Kidney (tissue), 14 donors: Measurements from ENCODE around the gene ITGA2B. TPM values are rescaled to one million over a fixed set of nuclear protein-coding genes. Genes with fewer than 3 reads are reported as not detected.

Experiments used
- DNase-seq, 5 donors: peaks; one replicate each; pipeline ENCODE4 v3.0.0-alpha.2; 2013 to 2020
- FAIRE-seq: peaks from 2 replicates; lab custom pipeline; 2012; peaks lifted over from hg19 to GRCh38; lab: Jason Lieb, UNC
- H3K27ac ChIP-seq, 2 donors: one replicate each; pipeline ENCODE4 v1.7.0; 2013; ENCODE audit warnings: low read depth in 2 of 2, low read length in 2 of 2, inconsistent platforms in 1 of 2
- H3K27me3 ChIP-seq: one replicate; pipeline ENCODE4 v1.7.1; 2013; ENCODE audit warnings: low read length, inconsistent platforms; ENCODE audit not compliant: control insufficient read depth, insufficient read depth
- H3K36me3 ChIP-seq, 3 donors: one replicate each; pipeline versions ENCODE4 v1.7.0 to v1.7.1; 2013; ENCODE audit warnings: low read length in 3 of 3, control low read depth in 1 of 3, inconsistent platforms in 1 of 3; ENCODE audit not compliant: insufficient read depth in 3 of 3, control insufficient read depth in 2 of 3
- H3K4me1 ChIP-seq, 3 donors: one replicate each; pipeline versions ENCODE4 v1.7.0 to v1.7.1; 2013; ENCODE audit warnings: low read length in 3 of 3, inconsistent platforms in 1 of 3, low read depth in 1 of 3; ENCODE audit not compliant: control insufficient read depth in 2 of 3, insufficient read depth in 2 of 3
- H3K4me3 ChIP-seq, 3 donors: one replicate each; pipeline versions ENCODE4 v1.7.0 to v1.8.1; 2013; ENCODE audit warnings: low read length in 3 of 3, control low read depth in 1 of 3, inconsistent platforms in 1 of 3
- H3K9ac ChIP-seq, 3 donors: one replicate each; pipeline versions ENCODE4 v1.7.0 to v1.7.1; 2013; ENCODE audit warnings: low read length in 3 of 3, control low read depth in 1 of 3, inconsistent platforms in 1 of 3
- H3K9me3 ChIP-seq, 3 donors: one replicate each; pipeline versions ENCODE4 v1.7.0 to v1.7.1; 2013; ENCODE audit warnings: low read length in 3 of 3, control low read depth in 1 of 3, inconsistent platforms in 1 of 3; ENCODE audit not compliant: control insufficient read depth in 2 of 3, insufficient read depth in 1 of 3
- CTCF ChIP-seq: IDR thresholded peaks from 3 replicates; pipeline ENCODE4 v1.5.1; 2012; ENCODE audit warnings: mild to moderate bottlenecking, moderate library complexity, borderline replicate concordance; ENCODE audit not compliant: insufficient read depth; ENCODE audit errors: extremely low read depth
- intact Hi-C: fragments of 100-400 bp; cut with DNase I; formaldehyde crosslinking; loops from one replicate; pipeline ENCODE4 v1.11.1; 2022
- polyA plus RNA-seq: library from polyadenylated mRNA; stranded (reverse); fragments of 350-450 nt; fragmentation: Illumina TruSeq; extraction: RNeasy Lipid Tissue Mini Kit (QIAGEN cat#74804); gene quantifications from one replicate; pipeline ENCODE4 v1.2.3, GENCODE V29; 2014; ENCODE audit warnings: low read depth, low replicate concordance; ENCODE audit not compliant: insufficient read depth
- total RNA-seq: library from RNA; stranded (reverse); fragmentation: NEBNext Ultra II Directional; extraction: Animal tissue kit (Norgen Biotek cat#: 25700); gene quantifications from one replicate; pipeline ENCODE4 v1.2.1, GENCODE V29; 2021
- donor health status: control.
- donor health status: control.
- donor health status: control.
- donor health status: control.
- donor health status: control.
- donor health status: DM: yes; HTN: yes; CAD: no.
- donor health status: Normal renal cell carcinoma (clear cell type).

ITGA2B gene
- total and polyA plus RNA-seq, 2 donors from 2014 or later, result 0.67 to 1.7 TPM

- no peaks in the 10 kb centered on the region for H3K27me3 ChIP-seq
- H3K27ac ChIP-seq, result no peak overlapping the region
- no peak overlapping the region for H3K9ac ChIP-seq
- FAIRE-seq (no peak), DNase-seq (peak in 1 of 5 donors; percentile 58)
- no peaks in the 10 kb centered on the region for H3K36me3 ChIP-seq
- H3K4me3 ChIP-seq, result no peak overlapping the region
- peaks cover 0 to 4% (median 0%) of the 10 kb centered on the region in 3 donors for H3K4me1 ChIP-seq
- intact Hi-C loops, result no loop called here
- no peak for TF ChIP-seq CTCF
- H3K9me3 ChIP-seq, result no peaks in the 10 kb centered on the region
Observed at GRCh38 chr17:44376779-44377178, 12.7 kb downstream of the ITGA2B start.

- FAIRE-seq (no peak), DNase-seq (peak; percentile 39 to 88 (median 53))
- no peak for TF ChIP-seq CTCF
- Histone ChIP-seq H3K4me1 (peaks cover 0 to 4% (median 0%) of the 10 kb centered on the region in 3 donors), H3K36me3 (no peaks in the 10 kb centered on the region), H3K4me3 (no peak overlapping the region), H3K9ac (no peak overlapping the region), H3K27ac (no peak overlapping the region), H3K9me3 (no peaks in the 10 kb centered on the region), H3K27me3 (no peaks in the 10 kb centered on the region)
- intact Hi-C loops, result no loop called here
Observed at GRCh38 chr17:44376124-44376523, 13.3 kb downstream of the ITGA2B start.

- peak in 3 of 5 donors; percentile 23 to 70 (median 62) for DNase-seq
- Histone ChIP-seq H3K27me3 (no peaks in the 10 kb centered on the region), H3K27ac (no peak overlapping the region), H3K4me1 (peaks cover 0 to 4% (median 0%) of the 10 kb centered on the region in 3 donors), H3K9me3 (no peaks in the 10 kb centered on the region), H3K4me3 (no peak overlapping the region), H3K36me3 (no peaks in the 10 kb centered on the region), H3K9ac (no peak overlapping the region)
- intact Hi-C loops, result no loop called here
- TF ChIP-seq CTCF, result no peak
- FAIRE-seq, result no peak
Observed at GRCh38 chr17:44375196-44376017, 14.0 kb downstream of the ITGA2B start.
